ENCODE data around the gene DDOST.

The DDOST gene

GRCh38 chr1:20643080-20643479 lies 18.1 kb downstream of the DDOST start:
- no peaks in the 10 kb centered on the region for H3K9me3 ChIP-seq
- no peak for DNase-seq
- H3K36me3 ChIP-seq: no peaks in the 10 kb centered on the region

DNA sequence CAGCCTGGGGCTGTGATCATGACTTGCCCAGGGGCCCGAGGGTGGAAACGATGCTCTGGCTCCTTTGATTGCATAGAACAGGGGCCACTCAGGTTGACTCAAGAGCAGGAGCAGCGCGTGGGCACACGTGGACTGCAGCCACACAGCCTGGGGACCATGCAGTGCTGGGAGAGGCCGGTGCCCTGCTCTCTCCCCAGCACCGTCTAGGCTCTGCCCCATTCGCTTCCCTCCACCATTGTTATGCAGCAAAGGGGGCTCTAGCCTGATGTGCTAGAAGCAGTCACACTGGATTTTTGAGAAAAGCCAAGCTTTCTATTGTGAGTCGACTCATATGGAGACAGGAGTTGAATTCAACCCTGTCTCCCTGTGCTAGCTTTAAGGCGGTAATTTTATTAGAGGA lies 19.2 kb downstream of the DDOST start:
- Histone ChIP-seq H3K4me3 (ENCODE audit: low read depth, low read length) (no peak overlapping the region), H3K36me3 (no peaks in the 10 kb centered on the region)
- TF ChIP-seq, protein P1, sequence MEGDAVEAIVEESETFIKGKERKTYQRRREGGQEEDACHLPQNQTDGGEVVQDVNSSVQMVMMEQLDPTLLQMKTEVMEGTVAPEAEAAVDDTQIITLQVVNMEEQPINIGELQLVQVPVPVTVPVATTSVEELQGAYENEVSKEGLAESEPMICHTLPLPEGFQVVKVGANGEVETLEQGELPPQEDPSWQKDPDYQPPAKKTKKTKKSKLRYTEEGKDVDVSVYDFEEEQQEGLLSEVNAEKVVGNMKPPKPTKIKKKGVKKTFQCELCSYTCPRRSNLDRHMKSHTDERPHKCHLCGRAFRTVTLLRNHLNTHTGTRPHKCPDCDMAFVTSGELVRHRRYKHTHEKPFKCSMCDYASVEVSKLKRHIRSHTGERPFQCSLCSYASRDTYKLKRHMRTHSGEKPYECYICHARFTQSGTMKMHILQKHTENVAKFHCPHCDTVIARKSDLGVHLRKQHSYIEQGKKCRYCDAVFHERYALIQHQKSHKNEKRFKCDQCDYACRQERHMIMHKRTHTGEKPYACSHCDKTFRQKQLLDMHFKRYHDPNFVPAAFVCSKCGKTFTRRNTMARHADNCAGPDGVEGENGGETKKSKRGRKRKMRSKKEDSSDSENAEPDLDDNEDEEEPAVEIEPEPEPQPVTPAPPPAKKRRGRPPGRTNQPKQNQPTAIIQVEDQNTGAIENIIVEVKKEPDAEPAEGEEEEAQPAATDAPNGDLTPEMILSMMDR (IDR thresholded peaks at IDR 0.05; ENCODE audit: low read depth, low read length): no peak

More at GRCh38 chr1:20643080-20643479, 18.1 kb downstream of the DDOST start:
- no peaks in the 10 kb centered on the region for H3K27me3 ChIP-seq
- no peaks in the 10 kb centered on the region for H3K4me1 ChIP-seq
- H3K4me3 ChIP-seq (ENCODE audit: low read depth, low read length): no peak overlapping the region
- TF ChIP-seq, protein P1 (IDR thresholded peaks at IDR 0.05; ENCODE audit: low read depth, low read length): no peak

GRCh38 chr1:20640183-20640597 lies 21.0 kb downstream of the DDOST start:
- H3K36me3 ChIP-seq: no peaks in the 10 kb centered on the region
- no peaks in the 10 kb centered on the region for H3K9me3 ChIP-seq
- H3K27me3 ChIP-seq: no peaks in the 10 kb centered on the region
- H3K4me3 ChIP-seq (ENCODE audit: low read depth, low read length): no peak overlapping the region
- peak; percentile 30 for DNase-seq
- no peaks in the 10 kb centered on the region for H3K4me1 ChIP-seq
- TF ChIP-seq, protein P1 (IDR thresholded peaks at IDR 0.05; ENCODE audit: low read depth, low read length): peak; percentile 65

More for the DNA sequence above, 19.2 kb downstream of the DDOST start:
- no peak for DNase-seq
- H3K9me3 ChIP-seq: no peaks in the 10 kb centered on the region
- no peaks in the 10 kb centered on the region for H3K27me3 ChIP-seq
- no peaks in the 10 kb centered on the region for H3K4me1 ChIP-seq

GRCh38 chr1:20636785-20637347 lies 24.3 kb downstream of the DDOST start:
- TF ChIP-seq, protein P1 (IDR thresholded peaks at IDR 0.05; ENCODE audit: low read depth, low read length): no peak
- Histone ChIP-seq H3K9me3 (no peaks in the 10 kb centered on the region), H3K36me3 (no peaks in the 10 kb centered on the region), H3K27me3 (no peaks in the 10 kb centered on the region), H3K4me1 (no peaks in the 10 kb centered on the region), H3K4me3 (ENCODE audit: low read depth, low read length) (no peak overlapping the region)
- no peak for DNase-seq

DNA sequence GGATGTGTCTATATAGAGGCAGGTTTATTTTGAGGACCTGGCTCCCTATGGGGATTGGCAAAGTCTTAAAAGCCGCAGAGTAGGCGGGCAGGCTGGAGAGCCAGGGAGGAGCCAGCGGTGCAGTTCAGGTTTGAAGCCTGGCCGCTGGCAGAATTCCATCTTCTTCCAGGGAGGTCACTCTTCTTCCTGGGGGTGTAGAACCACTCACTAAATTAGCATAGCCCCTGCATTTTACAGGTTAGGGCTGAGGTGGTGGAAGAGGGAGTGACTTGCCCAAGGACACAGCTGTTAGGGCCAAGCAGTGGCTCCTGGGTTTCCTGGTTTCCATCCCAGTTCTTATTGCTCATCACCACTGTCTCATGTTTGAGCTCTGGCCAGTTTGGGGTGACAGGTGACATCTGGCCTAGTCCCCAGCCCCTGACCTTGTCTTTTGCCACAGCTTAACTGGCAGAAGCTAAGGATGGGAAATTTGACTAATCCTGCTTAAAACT lies 26.5 kb downstream of the DDOST start:
- TF ChIP-seq, protein P1 (IDR thresholded peaks at IDR 0.05; ENCODE audit: low read depth, low read length): no peak
- Histone ChIP-seq H3K4me1 (no peaks in the 10 kb centered on the region), H3K9me3 (no peaks in the 10 kb centered on the region), H3K4me3 (ENCODE audit: low read depth, low read length) (peak overlapping the region; percentile 67), H3K27me3 (no peaks in the 10 kb centered on the region), H3K36me3 (no peaks in the 10 kb centered on the region)
- DNase-seq: no peak

GRCh38 chr1:20634065-20634593 lies 27.0 kb downstream of the DDOST start:
- peak overlapping the region; percentile 67 for H3K4me3 ChIP-seq (ENCODE audit: low read depth, low read length)
- no peaks in the 10 kb centered on the region for H3K9me3 ChIP-seq
- no peaks in the 10 kb centered on the region for H3K4me1 ChIP-seq
- no peaks in the 10 kb centered on the region for H3K36me3 ChIP-seq
- H3K27me3 ChIP-seq: no peaks in the 10 kb centered on the region
- TF ChIP-seq, protein P1 (IDR thresholded peaks at IDR 0.05; ENCODE audit: low read depth, low read length): no peak
- no peak for DNase-seq
